IPS-NIHi7 (cell line): ENCODE measurements around the gene TRAP1.

ENCODE experiments used
- DNase-seq: peaks from one replicate; pipeline ENCODE4 v3.0.0; 2012; ENCODE audit warnings: mixed read lengths; ENCODE audit errors: extremely low spot score

TRAP1 gene

DNA sequence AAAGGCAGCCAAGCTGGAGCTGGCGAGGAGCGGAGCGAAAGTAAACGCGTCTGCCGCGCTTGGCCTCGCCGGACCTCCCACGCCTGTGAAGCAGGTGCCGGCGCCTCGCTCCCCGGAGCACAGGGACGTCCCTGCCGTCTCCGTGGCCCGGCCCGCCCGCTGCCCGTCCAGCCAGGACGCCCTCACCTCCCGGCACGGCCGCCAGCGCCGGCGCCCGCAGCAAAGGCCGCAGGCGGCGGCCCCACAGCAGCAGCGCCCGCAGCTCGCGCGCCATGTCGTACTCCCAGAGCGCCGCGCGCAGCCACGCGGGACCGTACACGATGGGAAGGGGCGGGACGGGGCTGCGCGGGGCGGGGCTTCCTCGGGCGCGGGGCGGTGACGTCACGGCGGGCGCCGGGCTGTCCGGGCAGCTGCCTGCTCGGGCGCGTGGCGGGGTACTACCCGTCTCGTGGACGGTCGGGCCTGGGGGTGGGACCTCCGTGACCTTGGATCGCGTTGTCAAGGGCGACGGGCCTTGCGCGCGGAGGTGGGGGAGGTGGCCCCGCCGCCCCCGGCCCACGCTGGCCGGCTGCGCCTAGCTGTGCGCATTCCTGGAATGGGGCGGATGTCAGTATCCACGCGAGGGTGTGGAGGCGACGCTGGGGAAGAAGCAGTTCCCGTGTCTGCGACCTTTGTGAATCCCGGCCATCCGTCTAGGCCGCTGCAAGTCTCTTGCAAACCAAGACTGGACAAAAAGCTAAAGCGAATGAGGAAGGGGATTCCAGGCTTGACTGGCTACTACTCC lies at the start of gene TRAP1:
TSS of gene TRAP1 (minus strand) at position 290 of the 784 bp plus-strand sequence. CDS start at position 274, 16 bp downstream.
- peak; percentile 93 for DNase-seq

DNA sequence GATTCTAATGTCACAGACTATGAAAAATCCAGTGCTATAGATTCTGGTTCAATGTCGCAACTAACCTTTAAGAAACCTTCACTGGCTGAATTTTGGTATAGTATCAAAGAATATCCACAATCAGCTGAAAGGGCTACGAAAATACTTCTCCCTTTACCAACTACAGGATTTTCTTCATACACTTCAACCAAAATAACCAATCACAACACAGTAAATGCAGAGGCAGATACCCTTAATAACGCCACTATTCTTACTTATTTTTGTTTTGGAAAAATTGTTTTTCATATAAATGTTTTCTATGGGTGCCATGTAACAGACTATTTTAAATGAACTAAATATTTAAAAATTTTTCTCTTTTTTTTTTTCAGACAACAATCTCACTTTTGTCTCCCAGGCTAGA lies 48.9 kb upstream of the TRAP1 start:
- DNase-seq, result no peak

DNA sequence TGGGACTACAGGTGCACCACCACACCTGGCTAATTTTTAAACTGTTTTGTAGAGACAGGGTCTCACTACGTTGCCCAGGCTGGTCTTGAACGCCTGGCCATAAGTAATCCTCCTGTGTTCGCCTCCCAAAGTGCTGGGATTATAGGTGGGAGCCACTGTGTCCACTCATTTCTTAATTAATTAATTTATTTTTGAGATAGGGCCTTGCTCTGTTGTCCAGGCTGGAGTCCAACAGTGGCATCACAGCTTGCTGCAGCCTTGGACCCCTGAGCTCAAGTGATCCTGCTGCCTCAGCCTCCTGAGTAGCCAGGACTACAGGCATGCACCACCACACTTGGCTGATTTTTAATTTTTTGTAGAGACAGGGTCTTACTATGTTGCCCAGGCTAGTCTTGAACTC lies 47.1 kb upstream of the TRAP1 start:
- DNase-seq, result no peak

DNA sequence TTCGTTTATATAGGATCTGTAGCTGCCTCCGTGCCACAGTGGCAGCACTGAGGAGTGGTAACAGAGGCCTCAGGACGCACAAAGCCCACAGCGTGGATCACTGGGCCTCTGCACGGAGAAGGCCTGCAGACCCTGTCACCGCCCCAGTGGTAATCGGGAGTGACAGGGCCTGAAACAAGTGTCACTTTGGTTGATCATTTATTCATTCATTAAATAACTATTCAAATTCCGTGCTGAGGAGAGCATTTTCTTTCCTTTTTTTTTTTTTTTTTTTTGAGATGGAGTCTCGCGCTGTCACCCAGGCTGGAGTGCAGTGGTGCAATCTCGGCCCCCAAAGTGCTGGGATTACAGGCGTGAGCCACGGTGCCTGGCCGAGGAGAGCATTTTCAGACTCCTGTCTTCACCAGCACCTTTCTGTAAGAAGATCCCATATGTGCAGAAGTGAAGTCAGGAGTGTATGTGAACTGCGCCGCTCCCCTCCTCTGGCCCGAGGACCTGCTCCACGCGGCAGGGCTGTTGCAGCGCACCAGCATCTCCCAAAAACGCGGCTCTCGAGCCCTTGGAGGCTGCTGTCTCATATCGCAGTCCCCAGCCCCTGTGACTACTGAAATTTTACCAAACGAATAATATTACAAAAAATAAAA lies 44.9 kb upstream of the TRAP1 start:
- no peak for DNase-seq

DNA sequence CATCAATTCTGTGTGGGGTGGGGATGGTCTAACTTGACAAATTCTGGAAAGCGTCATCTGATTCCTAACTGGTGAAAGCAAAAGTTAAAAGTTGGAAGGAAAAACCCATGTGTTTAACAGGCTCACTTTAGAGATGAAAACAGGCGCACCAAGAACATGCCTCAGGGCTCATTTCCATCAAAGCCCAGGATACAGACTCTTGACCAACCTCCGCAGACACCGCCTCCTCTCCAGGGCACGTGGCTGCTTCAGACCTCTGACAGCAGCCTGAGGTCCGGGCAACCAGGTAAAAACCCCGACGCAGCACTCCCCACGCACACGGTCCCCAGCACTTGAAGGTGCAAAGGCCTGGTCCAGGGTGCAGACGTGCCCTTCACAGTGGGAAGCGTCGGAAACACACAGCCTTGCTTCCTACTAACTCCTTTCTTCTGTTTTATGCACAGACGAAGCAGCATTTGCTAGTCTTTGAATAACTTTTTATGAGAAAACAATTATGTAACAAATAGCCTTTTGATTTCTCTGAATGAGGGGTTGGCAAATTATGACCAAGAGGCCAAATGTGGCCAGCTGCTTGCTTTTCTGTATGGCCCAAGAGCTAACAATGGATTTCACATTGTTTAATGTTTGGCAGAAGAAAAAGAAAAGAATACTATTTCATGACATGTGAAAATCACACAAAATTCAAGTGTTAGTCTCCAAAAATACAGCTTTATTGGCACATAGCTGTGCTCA lies 44.2 kb upstream of the TRAP1 start:
- DNase-seq, result no peak

DNA sequence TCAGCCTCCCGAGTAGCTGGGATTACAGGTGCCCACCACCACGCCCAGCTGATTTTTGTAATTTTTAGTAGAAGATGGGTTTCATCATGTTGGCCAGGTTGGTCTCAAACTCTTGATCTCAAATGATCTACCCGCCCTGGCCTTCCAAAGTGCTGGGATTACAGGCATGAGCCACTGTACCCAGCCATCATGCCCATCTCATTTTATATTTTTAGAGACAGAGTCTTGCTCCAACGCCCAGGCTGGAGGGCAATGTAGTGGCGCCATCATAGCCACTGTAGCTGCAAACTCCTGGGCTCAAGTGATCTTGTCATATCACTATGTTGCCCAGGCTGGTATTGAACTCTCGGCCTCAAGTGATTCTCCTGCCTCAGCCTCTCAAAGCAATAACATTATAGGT lies 43.2 kb upstream of the TRAP1 start:
- DNase-seq, result no peak

DNA sequence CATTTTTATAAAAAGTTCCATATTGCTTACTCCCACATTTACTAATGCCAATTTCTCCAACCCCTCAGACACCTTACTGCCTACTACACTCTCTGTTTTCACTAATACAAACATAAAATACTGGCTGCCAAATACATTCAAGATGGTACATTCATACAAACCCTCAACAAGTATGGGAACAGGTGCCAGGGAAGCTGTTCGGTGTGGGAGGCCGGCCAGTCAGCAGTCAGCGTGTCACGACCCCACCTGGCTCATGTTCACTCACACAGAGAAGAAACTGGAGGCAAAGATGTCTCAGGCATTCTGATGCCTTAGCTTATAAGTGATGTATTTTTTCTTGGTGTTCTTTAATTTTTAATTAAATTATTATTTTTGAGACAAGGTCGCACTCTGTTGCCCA lies 42.4 kb upstream of the TRAP1 start:
- DNase-seq, result no peak

DNA sequence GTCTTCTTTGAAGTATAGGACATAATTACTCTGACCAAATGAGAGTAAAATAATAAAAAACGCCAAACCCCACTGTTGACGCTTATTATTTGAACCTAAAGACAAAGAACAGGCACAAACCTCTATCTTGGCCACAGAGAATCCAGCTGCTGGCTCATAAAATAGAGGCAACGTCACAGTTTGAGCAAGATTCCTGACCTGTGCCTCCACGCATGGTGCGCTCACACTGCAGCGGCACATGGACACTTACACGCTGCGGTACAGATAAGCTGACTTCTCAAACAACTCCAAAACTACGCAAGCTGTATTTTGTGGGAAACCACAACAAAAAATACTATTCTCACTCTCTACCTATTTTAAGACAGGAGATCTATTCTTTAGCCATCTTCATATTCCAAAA lies 38.8 kb upstream of the TRAP1 start:
- no peak for DNase-seq

DNA sequence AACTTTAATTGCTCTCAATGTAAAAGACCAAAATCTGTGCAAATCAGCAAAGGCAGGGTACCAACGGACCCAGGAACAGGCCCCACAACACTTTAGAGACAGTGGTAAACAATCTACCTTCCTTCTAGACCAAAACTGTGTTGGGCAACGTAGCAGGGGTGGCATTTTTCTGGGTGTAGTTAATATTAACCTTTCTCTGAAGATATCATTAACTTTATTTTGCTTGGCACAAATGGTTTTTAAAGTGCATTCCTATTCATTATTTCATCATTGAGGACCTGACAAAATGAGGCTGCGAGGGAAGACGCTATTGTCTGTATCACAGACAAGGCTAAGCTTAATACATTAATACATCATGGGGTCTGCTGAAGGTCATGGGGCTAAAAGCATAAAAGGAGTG lies 37.9 kb upstream of the TRAP1 start:
- DNase-seq, result no peak

DNA sequence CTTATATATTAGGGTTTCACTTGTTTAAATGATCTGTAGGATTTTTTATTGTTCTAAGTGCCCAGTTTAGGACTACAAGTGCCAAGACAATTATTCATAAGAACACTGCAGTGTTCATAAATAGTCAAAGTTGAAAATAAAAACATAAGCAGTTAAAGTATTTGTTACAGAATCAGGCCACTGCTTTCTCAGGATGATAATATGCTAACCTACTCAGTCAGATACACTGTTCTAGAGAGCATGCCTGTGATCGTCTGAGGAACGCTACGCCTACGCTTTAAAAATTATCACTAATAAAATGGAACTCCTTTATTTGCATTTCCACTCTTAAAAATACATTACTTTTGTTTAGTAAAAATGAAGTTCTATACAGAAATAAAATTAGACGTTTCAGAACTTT lies 37.4 kb upstream of the TRAP1 start:
- DNase-seq, result no peak

DNA sequence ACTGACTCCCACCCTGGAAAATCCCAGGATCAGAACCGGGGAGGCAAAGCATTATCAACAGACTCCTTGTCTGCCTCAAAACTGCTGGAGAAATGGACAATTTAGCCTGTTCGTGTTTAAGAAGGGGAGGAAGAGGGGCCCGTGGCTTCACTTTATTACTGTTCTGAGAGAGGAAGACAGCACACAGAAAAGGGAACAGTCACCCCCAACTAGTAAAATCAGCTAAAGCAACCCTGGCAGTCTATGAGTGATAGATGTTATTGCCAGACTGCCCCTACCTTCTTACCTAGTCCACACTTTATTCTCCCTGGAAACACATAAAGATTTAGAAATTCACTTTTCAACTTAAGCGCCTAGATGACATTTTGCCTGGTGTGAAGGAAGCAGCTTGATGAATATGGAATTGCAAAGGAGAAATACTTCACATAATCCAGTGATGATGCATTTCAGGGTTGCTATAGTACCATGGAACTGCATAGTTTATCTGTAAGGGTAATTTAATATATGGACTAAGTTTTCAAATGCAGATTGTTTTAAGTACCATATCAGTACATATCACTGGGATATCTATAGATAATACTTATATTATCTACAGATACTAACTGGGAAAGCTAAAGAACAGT lies 36.9 kb upstream of the TRAP1 start:
- DNase-seq, result no peak

DNA sequence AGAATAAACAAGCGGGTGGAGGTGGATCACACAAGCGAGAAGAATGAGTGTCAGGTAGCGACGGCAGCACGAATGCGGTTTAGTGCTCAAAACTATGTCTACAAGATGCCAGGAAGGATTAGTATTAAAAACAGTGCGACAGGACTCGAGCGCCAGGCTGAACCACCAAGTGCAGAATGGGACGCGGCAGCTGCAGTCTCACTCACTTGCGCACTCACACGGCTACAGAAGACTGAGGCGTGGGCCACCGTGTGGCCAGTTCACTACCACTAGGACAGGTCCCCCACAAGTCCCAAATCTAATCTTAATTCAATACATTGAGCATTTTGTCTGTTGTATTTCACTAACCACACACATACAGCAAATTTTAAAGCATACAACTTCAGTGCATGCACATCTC lies 35.7 kb upstream of the TRAP1 start:
- no peak for DNase-seq

DNA sequence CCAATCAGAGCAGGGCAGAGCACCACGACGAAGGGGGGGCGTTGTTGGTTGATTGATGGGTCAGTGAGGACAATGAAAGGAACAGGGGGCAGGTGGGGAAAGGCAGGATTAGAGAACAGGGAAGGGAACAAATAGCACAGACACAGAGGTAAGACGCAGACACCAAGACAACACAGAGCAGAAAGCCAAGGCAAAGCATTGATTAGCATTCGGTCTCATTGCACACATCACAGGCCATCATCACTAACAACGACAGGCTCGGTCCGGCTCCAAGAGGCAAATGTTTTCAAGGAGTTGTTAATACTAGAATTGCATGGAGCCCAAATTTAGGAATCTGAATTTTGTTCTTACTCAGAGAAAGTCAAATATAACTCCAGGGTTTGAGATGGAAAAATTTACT lies 34.6 kb upstream of the TRAP1 start:
- no peak for DNase-seq

DNA sequence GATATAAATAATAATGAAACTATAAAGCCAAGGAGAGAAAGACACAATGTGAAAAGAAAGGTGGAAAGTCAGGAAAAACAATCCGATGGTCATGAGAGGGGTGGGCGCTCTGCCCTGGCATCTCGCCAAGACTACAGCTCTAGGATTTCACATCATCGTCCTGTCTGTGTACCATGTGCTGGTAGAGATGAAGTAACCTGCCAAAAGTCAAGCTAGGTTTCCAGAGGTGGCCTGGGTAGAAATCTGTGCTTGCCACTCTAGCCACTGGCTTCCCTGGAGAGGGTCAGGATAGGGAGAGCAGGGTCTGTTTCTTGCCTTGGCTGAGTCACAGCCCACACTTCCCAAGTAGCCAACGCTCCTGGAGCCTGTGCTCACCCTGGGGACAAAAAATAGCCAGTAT lies 31.0 kb upstream of the TRAP1 start:
- DNase-seq, result no peak

DNA sequence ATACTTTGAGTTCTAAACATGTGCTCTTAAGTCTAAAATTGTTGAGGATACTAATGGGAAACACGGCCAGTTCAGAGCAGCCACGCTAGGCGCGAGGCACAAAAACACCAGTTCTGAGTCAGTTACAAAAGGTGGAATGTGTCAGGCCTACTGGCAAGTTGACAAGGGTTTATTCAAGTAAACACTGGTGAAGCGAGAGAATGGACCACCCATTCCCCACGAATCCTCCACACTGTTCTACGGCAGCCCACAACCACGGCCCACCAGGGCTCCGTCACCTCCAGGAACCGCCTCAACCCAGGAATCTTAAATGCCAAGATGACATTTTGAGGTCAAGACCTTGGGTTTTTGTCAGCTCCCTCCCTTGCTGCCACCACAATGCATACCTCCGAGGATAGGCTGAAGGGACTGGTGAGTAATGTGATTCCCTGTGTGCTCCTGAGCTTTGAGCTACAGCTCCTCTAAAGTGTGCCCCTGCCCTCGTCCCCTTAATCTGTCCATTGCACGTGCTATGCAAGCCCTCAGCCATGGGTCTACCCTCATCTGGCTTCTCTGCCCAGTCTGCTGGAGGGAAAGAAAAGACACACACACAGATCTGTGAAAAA lies 28.5 kb upstream of the TRAP1 start:
- no peak for DNase-seq

DNA sequence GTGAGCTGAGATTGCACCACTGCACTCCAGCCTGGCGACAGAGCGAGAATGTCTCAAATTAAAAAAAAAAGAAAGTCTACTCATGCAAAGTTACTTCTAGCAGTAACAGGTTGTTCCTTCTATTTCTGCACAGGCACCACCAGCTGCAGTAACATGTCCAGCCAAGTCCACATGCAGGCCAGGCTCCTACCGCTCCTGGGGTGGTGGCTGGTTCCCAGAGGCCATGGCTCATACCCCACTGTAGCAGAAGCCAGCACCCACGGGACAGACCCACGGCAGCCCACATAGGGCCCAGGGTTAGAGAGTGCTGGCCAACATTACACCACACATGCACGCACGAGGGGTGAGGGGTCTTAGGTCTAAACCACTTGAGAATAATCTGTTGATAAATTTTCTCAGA lies 26.7 kb upstream of the TRAP1 start:
- DNase-seq, result no peak

DNA sequence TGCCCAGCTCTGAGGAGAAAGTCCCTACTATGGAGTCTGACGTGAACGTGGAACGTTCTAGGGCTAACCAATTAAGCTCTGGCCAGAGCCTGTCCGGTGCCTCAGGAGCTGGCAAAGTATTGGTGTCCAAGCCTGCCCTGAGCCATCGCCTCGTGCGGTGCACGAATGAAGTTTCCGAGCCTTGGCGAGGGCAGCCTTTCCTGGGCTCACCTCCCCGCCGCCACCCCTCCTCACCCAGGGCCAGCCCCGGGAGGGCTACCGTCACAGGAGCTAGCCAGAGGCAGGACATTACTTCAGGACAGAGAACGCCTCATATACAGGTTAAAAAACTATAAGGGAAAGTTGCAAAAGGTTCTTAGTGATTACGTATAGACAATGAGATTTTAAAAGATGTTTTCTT lies 23.6 kb upstream of the TRAP1 start:
- no peak for DNase-seq

DNA sequence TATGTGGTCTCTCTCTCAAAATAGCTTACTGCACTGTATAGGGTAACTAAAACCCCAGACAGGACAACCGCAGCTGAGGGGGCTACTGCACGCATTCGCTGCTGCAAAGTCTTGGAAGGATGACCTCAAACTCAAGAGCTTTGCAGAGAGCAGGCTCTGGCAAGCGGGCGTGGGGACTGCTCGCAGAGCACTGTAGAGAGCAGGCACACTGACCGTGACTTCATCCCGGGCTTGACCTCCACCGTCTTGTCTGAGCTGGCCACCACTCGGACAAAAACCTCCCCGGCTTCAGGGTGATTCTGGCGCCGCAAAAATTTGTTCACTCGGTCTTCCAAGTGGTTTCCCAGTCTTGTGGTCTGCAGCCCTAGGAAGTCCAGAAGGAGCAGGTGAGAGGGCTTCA lies 22.9 kb upstream of the TRAP1 start:
- DNase-seq, result no peak

DNA sequence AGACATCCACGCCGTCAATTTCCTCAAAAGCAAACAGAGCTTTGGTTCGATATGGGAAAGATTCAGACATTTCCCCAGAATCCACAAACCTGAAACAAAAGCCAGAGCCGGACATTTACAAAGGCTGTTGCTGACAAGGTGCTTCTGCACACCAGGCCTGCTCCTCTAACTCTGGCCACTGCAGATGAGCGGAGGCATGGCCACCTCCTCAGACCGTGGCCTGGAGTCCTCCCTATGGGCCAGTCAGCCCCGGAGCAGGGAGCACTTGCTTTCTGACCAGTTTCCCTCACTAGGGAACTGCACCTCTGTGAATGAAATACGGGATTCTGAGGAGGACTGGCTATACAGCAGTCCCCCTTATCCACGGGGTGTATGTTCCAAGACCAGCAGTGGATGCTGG lies 22.3 kb upstream of the TRAP1 start:
- no peak for DNase-seq

DNA sequence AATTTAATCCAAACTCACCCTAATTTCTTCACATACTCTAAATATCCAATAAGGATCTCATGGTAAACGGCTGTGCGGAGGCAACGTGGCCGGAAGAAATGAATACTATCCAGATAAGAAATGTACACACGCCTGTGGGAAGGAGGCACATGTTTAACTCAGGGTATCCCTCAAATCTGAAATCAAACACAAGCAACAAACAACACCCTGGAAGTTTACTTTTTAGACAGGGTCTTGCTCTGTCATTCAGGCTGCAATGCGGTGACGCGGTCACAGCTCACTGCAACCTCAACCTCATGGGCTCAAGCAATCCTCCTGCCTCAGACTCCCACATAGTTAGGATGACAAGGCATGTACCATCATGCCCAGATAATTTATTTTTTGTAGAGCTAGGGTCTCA lies 21.2 kb upstream of the TRAP1 start:
- DNase-seq, result no peak

DNA sequence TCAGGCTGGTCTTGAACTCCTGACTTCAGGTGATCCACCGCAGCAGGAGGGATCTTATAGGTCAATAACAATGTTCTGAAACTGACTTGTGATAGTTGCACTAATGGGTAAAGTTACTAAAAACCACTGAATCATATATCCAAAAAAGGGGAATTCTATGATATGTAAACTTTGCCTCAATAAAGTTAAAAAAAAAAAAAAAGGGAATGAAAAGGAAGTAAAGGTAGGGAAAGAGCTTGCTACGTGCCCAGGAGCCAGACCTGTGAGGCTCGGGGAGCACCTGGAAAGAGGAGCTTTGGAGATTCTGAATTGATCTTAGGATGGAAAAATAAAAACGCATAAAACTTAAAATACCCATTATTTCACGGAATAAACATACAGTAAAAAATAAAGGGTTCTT lies 20.8 kb upstream of the TRAP1 start:
- no peak for DNase-seq

DNA sequence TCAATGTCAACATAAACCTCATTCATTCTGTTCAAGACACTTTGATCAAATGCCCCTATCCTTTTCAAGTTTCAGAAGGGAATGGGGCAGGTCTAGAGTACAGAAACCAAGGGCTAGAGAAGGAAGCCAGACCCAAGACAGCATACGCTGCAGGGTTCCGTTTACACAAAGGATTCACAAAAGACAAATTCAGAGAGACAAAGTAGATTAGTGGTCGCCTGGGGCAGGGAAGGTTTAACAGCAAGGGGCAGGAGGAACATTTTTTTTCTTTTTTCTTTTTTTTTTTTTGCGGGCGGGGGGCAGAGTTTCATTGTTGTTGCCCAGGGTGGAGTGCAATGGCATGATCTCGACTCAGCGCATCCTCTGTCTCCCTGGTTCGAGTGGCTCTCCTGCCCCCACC lies 19.9 kb upstream of the TRAP1 start:
- no peak for DNase-seq
